ELF-1 (cell line): Measurements from ENCODE around the gene E2F4.

Experiments used
- DNase-seq: peaks from one replicate; pipeline ENCODE4 v3.0.0-alpha.2; 2016; ENCODE audit warnings: low read depth, low spot score

Gene E2F4

DNA sequence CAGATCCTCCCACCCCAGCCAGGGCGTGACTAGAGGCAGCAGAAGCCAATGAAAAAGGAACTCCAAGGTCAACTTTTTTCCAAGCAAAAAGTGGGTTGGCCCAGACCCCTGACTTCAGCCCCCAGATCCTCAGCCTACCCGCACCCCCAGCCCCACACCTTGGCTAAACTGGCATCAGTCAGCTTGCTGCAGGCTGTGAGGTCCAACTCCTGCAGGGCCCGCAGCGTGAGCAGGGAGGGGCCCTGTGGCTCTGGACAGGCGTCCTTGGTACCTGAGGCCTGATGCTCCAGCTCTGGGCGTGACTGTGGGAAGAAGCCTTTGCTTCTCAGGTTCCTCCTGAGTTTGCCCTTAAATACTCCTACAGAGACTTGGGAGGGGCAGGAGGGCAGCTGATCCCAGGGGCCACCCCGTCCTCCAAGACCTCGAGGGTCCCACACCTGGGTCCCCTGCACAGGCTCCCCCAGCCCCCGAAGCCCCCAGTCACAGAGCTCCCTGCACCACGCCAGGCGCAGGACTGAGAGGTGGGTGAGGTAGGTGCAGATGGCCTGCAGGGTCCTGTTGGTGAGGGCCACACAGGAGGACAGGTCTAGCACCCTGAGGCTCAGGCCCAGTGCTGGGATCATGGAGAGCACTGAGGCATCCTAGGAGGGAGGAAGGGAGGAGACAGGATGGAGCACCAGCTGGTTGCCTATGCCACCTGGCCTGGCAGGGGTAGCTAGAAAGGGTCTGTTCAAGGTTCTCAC is 16.4 kb downstream of the E2F4 start:
- DNase-seq: no peak

DNA sequence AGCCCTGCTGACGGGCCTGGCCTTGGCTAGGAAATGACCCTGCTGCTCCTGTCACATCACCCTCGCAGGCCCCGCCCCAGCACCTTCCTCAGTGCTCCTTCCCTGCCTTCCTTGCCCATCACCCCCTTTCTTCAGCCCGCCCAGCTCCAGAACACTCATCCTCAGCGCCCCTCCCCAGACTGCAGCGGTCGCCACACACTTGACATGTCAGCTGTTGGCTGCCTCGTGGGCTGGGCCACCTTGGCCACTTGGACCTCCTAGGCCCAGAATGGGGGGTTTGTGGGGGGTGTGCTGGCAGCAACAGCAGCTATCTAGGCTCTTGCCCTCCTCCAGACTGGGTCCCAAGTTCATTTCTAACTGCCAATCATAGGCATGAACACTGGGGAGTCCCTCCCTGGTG is 17.6 kb downstream of the E2F4 start:
- DNase-seq: no peak

DNA sequence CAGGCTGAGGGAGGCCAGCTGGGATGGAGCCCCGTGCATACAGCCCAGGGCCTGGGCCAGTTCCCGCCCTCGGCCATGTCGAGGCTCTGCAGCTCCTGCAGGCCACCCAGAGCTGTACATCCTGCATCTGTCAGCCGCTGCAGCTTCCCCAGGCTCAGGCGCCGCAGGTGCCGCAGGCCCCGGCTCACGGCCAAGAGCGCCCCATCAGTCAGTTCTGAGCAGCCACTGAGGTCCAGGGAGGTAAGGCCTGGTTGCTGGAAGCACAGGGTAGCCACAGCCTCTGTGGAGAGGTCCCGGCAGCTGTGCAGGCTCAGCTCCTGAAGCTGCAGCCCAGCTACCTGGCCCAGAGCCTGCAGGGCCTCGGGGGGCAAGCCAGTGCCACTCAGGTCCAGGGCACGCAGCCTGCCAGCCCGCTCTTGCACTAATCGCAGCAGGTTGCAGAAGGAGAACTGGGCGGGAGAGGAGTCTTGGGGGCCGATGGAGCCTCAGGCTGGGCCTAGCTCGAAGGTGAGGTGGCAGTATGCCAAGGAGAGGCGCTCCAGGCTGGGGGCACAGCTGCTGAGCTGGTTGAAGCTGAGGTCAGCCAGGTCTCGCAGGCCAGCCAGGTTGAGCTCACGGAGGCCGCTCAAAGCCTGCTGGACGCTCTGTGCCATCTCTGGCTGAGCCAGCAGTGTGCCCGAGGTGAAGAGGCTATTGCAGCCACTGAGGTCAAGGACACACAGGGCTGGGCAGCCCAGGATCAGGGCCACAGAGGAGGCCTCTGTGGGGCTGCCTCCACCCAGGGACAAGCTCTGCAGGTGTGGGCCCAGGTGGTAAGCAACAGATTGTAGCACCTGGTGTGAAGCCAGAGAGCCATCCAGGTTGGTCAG is 18.3 kb downstream of the E2F4 start:
- no peak for DNase-seq

DNA sequence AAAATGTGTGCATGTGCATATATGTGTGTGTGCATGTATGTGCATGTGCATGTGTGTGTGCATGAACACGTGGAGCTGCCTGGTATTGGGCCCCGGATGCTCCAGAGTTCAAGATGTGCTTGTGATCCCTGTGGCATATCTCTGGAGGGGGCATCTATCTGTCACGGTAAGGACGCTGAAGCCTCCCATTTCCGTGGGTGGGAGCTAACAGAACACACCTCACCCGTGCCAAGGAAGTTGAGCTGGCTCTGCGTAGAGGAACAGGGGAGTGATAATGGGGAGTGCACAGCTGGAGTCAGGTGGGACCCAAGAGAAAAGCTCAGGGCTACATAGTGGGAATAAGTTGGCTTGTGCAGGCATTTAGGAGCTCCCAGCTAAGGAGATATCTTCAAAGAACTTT is 19.7 kb downstream of the E2F4 start:
- no peak for DNase-seq

DNA sequence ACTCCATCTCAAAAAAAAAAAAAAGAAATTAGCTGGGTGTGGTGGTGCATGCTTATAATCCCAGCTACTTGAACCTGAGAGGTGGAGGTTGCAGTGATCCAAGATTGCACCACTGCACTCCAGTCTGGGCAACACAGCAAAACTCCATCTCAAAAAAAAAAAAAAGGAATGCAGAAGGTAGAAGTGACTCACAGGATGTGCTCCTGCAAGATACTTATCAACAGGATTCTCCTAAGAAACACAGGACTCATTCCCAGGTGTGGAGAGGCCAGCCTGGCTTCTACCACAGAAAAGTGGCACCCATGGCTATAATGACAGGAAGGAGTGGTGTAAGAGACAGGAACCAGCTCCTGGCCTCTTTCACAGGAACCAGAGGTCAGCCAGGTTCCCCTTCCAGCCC is 20.8 kb downstream of the E2F4 start:
- no peak for DNase-seq

DNA sequence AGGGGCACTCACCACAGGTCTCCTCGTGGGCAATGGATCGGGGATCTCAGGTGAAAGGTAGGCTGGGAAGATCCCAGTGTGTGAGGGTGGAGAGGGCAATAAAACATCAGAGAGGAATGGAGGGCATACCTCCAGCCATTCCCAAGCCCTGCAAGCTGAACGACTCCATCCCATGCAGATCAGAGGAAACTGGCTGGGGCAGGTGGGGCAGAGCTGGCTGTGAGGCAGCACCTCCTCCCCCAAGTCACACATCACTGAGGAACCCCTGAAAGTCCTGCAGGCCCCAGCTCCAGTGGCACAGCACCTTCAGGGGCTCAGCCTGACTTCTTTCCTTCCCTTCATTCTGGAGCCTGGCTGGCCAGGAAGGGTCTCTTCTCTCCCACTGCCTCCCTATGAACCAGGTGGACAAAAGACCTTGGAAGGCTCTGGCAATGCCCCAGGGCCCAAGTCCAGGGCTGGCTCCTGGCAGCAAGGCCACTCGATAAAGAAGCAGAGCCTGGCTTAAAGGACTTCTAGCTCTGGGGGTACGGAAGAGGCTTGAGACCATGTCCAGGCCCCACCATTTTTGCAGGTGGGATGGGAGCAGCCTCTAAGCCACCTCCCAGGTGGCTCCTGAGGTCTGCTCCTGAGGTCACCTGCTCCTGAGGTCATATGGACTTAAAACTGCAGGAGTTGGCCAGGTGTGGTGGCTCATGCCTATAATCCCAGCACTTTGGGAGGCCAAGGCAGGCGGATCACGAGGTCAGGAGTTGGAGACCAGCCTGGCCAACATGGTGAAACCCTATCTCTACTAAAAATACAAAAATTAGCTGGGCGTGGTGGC is 21.5 kb downstream of the E2F4 start:
- DNase-seq: no peak

DNA sequence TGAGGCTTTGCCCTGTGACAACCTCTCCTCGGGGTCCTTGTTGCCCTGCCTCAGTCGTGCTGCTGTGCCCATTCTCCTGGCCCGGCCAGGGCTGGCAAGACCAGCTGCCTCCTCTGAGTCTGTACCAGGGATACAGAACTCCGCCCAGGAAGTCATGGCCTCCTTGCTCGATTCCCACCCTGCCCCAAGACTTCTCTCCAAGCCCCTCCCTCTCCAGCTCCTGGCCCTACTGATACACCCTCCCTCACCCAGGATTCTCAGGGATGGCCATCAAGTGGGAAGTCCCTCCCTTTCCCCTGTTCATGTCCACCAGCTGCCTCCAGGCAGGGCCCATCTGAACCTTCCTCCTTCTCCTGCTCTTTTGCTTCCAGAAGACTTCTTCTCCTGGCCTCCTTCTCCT is 23.8 kb downstream of the E2F4 start:
- no peak for DNase-seq

DNA sequence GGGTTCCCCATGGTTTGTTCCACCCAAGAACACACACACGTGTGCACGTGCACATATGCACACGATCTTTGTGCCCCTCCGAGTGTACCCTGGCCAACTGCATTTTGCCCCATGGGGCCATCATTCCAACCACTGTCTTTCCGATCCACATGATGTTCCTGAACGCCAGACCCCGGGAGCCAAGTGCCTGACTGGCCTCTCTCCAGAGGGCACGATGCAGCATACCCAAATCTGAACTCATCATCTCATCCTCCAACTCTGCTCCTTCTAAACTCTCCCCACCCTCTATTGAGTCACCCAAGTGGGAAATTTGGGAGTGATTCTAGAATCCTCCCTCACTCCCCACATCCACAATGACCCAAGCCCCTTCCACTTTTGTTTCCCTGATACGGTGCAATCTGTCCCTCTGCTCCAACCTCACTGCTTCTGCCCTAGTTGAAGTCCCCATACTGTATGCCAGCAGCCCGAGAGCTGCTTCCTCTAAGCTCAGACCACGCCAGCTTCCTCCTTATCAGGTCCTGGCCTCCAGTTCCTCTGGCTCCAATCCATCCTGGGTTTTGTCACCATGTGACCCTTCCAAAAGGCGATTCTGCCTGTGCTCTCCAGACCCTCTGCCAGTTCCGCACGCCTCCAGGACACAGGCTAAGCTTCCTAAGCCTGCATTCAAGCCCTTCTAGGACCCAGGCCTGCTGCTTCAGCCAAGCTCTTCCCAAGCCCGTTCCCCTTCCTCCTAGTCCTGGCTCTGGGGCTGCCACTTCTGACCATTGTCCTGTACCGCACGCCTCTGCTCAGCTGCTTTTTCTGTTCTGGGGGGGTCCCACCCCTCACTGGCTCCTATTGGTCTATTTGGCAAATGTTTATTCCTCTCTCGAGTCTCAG is 24.9 kb downstream of the E2F4 start:
- DNase-seq: no peak

DNA sequence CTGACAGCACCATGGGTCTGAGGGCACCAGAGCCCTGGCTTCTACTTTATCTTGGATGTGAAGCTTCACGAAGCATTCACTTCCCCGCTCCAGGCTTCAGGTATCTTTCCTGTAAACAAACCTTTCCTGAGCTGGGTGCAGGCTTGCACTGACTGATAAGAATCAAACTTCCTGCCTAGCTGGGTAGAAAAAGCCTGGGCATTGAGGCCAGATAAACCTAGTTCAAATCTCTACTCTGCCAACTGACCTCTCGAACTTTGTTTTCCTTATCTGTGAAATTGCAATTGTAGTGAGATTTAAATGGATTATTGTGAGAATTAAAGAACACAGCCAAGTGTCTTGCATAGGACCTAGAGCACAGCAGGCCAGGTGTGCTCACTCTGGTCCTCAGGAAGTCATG is 32.0 kb downstream of the E2F4 start:
- no peak for DNase-seq

DNA sequence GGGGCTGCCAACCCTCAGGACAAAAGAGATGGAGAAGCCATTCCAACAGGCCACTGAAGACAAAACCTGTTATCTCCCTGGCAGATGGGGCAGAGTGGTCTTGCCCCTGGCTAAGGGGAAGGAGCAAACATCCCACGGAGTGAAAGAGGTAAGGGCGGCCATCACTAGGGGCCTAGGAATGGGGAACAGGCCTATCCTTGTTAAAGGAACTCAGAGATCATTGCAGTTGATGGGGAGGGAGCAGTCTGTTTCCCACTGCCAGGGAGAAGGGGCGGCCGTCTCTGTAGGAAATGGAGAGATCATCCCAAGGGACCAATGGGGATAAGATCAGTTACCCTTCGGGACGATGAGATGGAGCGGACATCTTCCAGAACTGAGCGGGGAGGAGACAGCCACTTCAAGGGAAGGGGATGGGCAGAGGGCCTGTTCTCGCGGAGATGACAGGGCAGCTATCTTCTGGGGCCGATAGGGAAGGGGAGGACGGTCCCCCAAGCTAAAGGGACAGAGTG is 34.4 kb downstream of the E2F4 start:
- DNase-seq: no peak

DNA sequence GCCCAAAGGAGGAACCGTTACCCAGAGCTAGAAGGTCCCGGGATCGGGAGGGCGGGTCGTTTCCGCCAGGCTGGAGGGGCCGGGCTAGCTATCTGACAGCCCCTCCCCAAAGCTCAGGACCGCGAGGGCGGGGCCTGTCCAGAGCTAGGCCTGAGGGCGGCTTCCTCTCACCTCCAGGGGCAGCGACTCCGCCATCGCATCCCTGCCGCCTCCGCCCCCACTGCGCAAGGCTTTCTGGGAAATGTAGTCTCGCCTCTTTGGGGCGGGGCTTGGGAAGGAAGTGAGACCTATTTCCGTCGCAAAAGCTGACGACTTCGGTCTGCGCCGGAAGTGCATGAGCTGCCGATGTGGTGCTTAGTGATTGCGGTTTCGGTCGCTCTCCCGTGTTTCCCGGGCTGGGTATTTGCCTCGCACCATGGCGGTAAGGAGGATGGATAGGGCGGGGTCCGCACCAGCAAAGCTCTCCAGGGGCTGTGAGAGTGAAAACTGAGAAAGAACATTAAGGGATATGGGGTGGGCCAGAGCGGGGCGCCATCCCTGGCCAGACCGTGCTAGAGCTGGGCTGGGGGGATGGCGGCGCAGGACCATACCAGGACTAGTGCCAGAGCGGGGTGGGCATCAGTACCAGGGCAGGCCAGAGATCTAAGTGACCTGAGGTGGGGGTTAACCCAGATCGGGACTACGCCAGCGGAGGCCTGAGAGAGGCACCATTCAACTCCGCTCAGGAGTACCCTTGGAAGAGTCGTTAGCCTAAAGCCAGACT is 35.0 kb downstream of the E2F4 start, which contains the start of gene TMEM208:
TSS of gene TMEM208 (plus strand) at position 327 of the 763 bp plus-strand sequence. CDS start at position 416, 89 bp downstream.
- peak; percentile 99 for DNase-seq

DNA sequence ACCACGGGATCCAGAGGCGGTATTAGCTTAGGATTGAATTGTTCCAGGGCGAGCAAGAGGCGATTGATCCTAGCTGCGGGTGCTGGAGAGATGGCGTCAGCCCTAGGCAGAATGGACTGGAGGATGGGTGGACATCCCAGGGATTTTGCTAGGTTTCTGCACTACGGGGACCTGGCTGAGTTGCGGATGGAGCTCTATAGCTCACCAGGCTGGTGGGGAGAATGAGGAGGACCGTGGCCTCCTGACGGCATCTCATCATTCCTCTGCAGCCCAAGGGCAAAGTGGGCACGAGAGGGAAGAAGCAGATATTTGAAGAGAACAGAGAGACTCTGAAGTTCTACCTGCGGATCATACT is 35.6 kb downstream of the E2F4 start:
- no peak for DNase-seq

DNA sequence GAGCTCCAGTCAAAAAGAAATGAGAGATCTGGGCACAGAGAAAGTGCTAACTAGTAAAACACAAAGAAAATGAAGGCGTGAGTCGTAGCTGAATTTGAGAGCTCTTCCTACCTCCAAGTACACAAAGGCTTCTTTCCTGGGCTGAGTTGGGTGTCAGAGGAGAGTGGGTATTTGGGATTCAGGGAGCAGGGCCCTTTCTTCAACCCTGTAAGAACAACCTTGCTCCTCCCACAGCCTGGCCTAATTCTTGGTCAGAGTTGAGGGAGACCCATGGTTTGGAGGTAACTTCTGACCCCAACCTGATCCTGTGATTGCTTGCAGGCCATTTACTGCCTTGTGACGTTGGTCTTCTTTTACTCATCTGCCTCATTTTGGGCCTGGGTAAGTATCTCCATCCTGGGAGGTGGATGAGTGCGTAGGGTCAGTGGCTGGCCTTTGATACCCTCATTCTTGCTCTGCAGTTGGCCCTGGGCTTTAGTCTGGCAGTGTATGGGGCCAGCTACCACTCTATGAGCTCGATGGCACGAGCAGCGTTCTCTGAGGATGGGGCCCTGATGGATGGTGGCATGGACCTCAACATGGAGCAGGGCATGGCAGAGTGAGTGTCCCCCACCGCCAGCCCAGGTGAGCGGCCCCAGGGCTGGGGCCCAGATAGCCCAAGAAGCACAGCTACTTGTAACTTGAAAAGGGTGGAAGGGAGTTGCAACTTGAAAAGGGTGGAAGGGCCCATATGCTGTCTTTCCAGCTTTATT is 36.3 kb downstream of the E2F4 start:
- no peak for DNase-seq

DNA sequence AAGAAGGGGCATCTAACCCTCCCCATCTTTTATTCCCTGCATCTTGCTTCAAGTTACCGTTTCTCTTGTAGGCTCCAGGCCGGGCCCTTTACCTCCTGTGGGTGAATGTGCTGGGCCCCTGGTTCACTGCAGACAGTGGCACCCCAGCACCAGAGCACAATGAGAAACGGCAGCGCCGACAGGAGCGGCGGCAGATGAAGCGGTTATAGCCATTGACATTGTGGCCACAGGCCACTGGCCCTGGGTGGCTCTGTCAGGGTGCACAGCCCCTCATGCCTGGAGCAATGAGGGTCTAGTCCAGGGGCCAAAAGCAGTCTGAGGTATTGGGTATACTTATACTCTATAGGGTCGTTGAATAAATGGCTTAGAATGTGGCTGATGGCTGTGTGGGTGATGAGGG is 37.0 kb downstream of the E2F4 start:
- no peak for DNase-seq

DNA sequence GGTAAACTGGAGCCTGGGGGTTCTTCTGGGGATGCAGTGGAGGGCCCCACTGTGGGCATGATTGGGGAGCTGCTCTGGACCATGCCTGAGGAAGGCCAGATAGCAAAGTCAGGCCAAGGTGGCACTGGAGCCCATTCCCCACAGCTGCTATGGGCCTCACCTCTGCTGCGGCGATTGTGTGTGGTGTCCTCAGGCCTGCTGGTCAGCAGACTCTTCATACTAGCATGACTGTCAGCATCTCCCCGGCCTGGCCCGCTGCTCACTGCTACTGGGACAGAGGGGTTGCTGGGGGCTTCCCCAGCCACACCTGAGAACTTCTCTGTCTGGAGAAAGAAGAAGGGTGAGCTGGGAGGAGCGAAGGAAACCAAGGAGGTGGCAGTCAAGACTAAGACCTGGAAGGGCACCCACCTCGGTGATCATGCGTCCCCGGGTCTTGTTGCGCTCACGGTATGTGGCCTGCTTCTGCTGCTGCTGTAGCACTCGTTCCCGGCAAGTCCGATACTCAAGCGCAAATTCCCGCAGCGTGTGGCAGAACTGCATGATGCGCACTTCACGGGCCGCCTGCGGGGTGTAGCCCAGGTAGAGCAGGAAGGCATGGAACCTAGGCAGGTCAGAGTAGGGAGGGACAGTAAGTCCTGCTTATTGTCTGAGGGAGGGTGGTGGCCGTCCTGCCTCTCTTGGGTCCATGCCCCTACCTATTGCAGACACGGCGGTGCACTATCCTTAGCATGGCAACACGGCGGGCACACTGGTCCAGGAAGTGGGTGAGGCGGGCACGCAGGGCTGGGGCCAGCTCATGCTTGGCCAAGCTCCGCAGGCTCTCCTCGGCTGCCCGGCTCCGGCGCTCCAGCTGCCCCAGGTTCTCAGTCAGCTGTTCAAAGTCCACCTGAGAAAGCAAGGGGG is 38.2 kb downstream of the E2F4 start:
- DNase-seq: no peak

DNA sequence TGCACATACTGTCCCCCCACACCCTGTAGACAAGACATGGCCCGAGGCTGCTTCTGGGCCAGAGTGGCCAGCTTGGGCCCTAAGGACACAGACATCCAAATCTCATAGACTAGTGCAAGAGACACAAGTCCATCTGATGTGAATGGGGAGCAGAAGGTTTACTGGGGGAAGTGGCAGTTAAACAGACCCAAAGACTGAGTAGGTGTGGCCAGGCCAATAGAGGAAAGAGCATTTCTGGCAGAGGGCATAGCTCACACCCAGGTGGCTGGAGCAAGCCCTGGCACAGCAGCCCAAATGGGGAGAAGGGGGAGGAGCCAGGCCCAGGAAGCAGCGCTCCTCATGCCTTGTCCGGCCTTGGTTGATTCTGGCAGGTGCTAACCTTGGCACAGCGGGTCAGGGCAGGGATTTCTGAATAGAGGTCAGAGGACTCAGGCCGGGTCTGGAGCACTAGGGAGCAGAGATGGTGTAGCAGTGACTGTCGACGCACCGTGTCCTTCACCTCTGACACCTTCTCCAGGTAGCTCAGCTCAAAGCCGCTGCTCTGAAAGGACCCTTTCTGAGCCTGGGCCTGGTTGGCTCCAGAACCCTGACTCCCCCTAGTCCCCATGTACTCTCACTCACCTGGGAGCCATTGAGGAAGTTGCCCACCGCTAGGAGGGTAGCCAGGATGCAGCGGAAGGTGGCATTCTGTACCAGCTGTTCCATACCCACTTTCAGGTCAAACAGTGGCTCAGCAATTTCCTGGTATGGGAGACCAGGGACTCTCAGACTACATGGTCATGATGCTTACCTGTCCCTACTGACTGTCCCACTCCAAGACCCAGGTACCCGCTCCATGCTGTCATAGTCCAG is 39.1 kb downstream of the E2F4 start:
- no peak for DNase-seq

DNA sequence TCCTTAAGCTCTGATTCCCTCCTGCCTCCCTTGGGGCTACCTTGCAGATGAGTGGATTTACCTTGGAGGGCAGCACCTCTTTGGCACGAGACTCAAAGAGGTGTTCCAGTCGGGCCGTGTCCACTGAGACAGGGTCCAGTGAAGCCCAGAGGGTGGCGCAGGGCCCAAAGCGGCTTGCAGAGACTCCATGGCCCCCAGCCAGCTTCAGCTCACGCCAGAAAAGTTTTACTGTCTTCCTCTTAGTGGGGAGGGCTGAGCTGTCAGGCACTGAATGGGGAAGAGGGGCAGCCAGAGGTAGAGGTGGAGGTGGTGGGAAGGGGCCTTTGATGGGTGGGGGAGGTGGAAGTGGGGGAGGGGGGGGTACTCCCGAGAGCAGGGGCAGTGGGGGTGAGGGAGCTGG is 41.6 kb downstream of the E2F4 start:
- no peak for DNase-seq
